OCI-LY3 (cell line): ENCODE measurements around the gene FMNL1.

Source experiments
- CTCF ChIP-seq: fragments of 200-600, 300-600 bp; sonication (generic); IDR thresholded peaks from 2 replicates; pipeline ENCODE4 v1.5.1; 2014; ENCODE audit warnings: antibody characterized with exemption, low read length, low read depth
- EZH2phosphoT487 ChIP-seq: fragments of 200-600 bp; shearing (Covaris generic); IDR thresholded peaks from 2 replicates; pipeline ENCODE4 v1.6.1; 2018; ENCODE audit warnings: antibody characterized with exemption, mixed run types, low read depth

GRCh38 chr17:45221081-45222013 is at the start of gene FMNL1:
- TF ChIP-seq CTCF (no peak), EZH2phosphoT487 (no peak)
